ENCODE results near the gene CCDC88B.

DNA sequence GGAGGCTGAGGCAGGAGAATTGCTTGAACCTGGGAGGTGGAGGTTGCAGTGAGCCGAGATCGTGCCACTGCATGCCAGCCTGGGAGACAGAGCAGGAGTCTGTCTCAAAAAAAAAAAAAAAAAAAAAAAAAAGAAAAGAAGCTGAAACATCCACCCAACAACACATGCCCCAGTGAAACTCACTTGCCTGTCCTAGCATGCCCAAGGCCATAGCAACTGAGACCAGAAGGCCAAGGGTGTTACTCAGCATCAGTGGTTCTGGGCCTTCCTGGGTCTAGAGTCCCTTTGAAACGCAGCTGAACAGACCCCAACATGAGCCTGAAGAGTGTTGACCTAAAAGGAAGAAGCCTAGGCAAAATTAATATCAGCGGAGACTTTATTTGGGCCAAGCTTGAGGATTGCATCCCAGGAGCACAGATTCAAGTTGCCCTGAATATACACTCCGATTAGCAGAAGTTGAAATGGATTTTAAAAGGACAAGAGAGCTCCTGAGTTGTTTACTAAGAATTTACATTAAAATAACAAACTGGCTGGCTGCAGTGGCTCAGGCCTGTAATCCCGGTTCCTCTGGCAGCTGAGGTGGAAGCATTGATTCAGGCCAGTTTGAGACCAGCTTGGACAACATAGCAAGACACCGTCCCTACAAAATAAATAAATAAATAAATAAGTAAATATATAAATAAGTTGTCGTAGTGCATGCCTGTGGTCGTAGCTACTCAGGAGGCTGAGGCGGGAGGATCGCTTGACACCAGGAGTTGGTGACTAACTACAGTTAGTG, 15.1 kb upstream of the CCDC88B start:
- TF ChIP-seq, protein P1, sequence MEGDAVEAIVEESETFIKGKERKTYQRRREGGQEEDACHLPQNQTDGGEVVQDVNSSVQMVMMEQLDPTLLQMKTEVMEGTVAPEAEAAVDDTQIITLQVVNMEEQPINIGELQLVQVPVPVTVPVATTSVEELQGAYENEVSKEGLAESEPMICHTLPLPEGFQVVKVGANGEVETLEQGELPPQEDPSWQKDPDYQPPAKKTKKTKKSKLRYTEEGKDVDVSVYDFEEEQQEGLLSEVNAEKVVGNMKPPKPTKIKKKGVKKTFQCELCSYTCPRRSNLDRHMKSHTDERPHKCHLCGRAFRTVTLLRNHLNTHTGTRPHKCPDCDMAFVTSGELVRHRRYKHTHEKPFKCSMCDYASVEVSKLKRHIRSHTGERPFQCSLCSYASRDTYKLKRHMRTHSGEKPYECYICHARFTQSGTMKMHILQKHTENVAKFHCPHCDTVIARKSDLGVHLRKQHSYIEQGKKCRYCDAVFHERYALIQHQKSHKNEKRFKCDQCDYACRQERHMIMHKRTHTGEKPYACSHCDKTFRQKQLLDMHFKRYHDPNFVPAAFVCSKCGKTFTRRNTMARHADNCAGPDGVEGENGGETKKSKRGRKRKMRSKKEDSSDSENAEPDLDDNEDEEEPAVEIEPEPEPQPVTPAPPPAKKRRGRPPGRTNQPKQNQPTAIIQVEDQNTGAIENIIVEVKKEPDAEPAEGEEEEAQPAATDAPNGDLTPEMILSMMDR (IDR thresholded peaks at IDR 0.05) = no peak
- TF ChIP-seq POLR2A (IDR thresholded peaks at IDR 0.05) = no peak

Measured in body of pancreas (tissue), 4 donors.